Measurements from ENCODE around the gene ANK2. TPM values are rescaled to one million over a fixed set of nuclear protein-coding genes. Genes with fewer than 3 reads are reported as not detected.

Gene ANK2
- total RNA-seq, 1 donor from 2014 or later = 121 TPM

- peaks cover 18% of the 10 kb centered on the region for H3K4me1 Mint-ChIP-seq
- no peak overlapping the region for H3K4me2 ChIP-seq
- no peaks in the 10 kb centered on the region for H3K9me3 ChIP-seq (ENCODE audit: low read depth)
Measured at GRCh38 chr4:113209153-113209552, 159.7 kb downstream of the ANK2 start.

GRCh38 chr4:113209652-113210320, 160.3 kb downstream of the ANK2 start:
- peaks cover 18% of the 10 kb centered on the region for H3K4me1 Mint-ChIP-seq
- no peak overlapping the region for H3K9ac ChIP-seq
- H3K27me3 Mint-ChIP-seq (ENCODE audit: insufficient read depth, low read depth) = no peaks in the 10 kb centered on the region
- H3K9me3 ChIP-seq (ENCODE audit: low read depth) = no peaks in the 10 kb centered on the region
- H4K20me1 ChIP-seq (ENCODE audit: low read depth) = peaks cover 31% of the 10 kb centered on the region
- no peaks in the 10 kb centered on the region for H3K36me3 Mint-ChIP-seq
- H3F3A ChIP-seq (ENCODE audit: low read depth) = peaks cover 9% of the 10 kb centered on the region
- H3K27ac Mint-ChIP-seq = peak overlapping the region; percentile 5
- H3K27ac ChIP-seq = no peak overlapping the region
- H3K36me3 ChIP-seq = no peaks in the 10 kb centered on the region
- H3K4me3 Mint-ChIP-seq = no peak overlapping the region
- peaks cover 12% of the 10 kb centered on the region for H3K4me1 ChIP-seq
- DNase-seq (ENCODE audit: low spot score) = no peak
- H3K9me3 Mint-ChIP-seq = no peaks in the 10 kb centered on the region
- H3K4me2 ChIP-seq = no peak overlapping the region
- H2AFZ ChIP-seq (replicated peaks) = no peak overlapping the region
- no peaks in the 10 kb centered on the region for H3K27me3 ChIP-seq
- H3K79me2 ChIP-seq (ENCODE audit: low read depth) = no peaks in the 10 kb centered on the region
- H3K4me3 ChIP-seq = no peak overlapping the region
- TF ChIP-seq EZH2phosphoT487 (IDR thresholded peaks at IDR 0.05) (no peak), EZH2 (IDR thresholded peaks at IDR 0.05) (no peak), CTCF (IDR thresholded peaks at IDR 0.05) (no peak)

More at GRCh38 chr4:113209153-113209552, 159.7 kb downstream of the ANK2 start:
- H3K27me3 ChIP-seq = no peaks in the 10 kb centered on the region
- TF ChIP-seq EZH2phosphoT487 (IDR thresholded peaks at IDR 0.05) (no peak), CTCF (IDR thresholded peaks at IDR 0.05) (no peak), EZH2 (IDR thresholded peaks at IDR 0.05) (no peak)
- peaks cover 12% of the 10 kb centered on the region for H3K4me1 ChIP-seq
- H3K27me3 Mint-ChIP-seq (ENCODE audit: insufficient read depth, low read depth) = no peaks in the 10 kb centered on the region
- H3K79me2 ChIP-seq (ENCODE audit: low read depth) = no peaks in the 10 kb centered on the region
- no peak overlapping the region for H2AFZ ChIP-seq (replicated peaks)
- no peak overlapping the region for H3K4me3 Mint-ChIP-seq
- no peak overlapping the region for H3K9ac ChIP-seq
- H3F3A ChIP-seq (ENCODE audit: low read depth) = peaks cover 9% of the 10 kb centered on the region
- H3K27ac ChIP-seq = no peak overlapping the region
- no peak overlapping the region for H3K27ac Mint-ChIP-seq
- no peaks in the 10 kb centered on the region for H3K36me3 ChIP-seq
- H3K9me3 Mint-ChIP-seq = no peaks in the 10 kb centered on the region
- no peak overlapping the region for H3K4me3 ChIP-seq
- no peaks in the 10 kb centered on the region for H3K36me3 Mint-ChIP-seq
- peaks cover 31% of the 10 kb centered on the region for H4K20me1 ChIP-seq (ENCODE audit: low read depth)
- DNase-seq (ENCODE audit: low spot score) = no peak

GRCh38 chr4:113212613-113213012, 163.2 kb downstream of the ANK2 start:
- no peaks in the 10 kb centered on the region for H3K27me3 ChIP-seq
- H3K27ac ChIP-seq = no peak overlapping the region
- Mint-ChIP-seq H3K27me3 (ENCODE audit: insufficient read depth, low read depth) (no peaks in the 10 kb centered on the region), H3K27ac (no peak overlapping the region), H3K36me3 (no peaks in the 10 kb centered on the region), H3K9me3 (no peaks in the 10 kb centered on the region), H3K4me1 (peaks cover 18% of the 10 kb centered on the region), H3K4me3 (no peak overlapping the region)
- H3K79me2 ChIP-seq (ENCODE audit: low read depth) = no peaks in the 10 kb centered on the region
- no peaks in the 10 kb centered on the region for H3K36me3 ChIP-seq
- no peak overlapping the region for H2AFZ ChIP-seq (replicated peaks)
- peak overlapping the region; percentile 7 for H3K4me2 ChIP-seq
- peak; percentile 45 for DNase-seq (ENCODE audit: low spot score)
- no peaks in the 10 kb centered on the region for H3K9me3 ChIP-seq (ENCODE audit: low read depth)
- H3F3A ChIP-seq (ENCODE audit: low read depth) = peaks cover 9% of the 10 kb centered on the region
- TF ChIP-seq CTCF (IDR thresholded peaks at IDR 0.05) (no peak), EZH2 (IDR thresholded peaks at IDR 0.05) (no peak), EZH2phosphoT487 (IDR thresholded peaks at IDR 0.05) (no peak)
- H3K9ac ChIP-seq = no peak overlapping the region
- H3K4me1 ChIP-seq = peaks cover 12% of the 10 kb centered on the region
- no peak overlapping the region for H3K4me3 ChIP-seq
- peaks cover 31% of the 10 kb centered on the region for H4K20me1 ChIP-seq (ENCODE audit: low read depth)
